ENCODE results near the gene KRTAP9-4.
"Not testable (repeated sequence)": the region's sequence is repeated elsewhere in the genome, so short reads cannot be mapped to it uniquely, and the experiment has no call there.

KRTAP9-4 gene, protein sequence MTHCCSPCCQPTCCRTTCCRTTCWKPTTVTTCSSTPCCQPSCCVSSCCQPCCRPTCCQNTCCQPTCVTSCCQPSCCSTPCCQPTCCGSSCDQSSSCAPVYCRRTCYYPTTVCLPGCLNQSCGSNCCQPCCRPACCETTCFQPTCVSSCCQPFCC

DNA sequence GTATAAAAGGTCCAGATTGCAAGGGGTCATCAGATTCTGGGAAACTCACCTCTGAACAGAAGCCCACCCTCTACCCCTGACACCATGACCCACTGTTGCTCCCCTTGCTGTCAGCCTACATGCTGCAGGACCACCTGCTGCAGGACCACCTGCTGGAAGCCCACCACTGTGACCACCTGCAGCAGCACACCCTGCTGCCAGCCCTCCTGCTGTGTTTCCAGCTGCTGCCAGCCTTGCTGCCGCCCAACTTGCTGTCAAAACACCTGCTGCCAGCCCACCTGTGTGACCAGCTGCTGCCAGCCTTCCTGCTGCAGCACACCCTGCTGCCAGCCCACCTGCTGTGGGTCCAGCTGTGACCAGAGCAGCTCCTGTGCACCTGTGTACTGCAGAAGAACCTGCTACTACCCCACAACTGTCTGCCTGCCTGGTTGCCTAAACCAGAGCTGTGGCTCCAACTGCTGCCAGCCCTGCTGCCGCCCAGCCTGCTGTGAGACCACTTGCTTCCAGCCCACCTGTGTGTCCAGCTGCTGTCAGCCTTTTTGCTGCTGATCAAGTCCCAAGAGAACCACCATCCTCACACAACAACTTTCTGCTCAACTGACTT is at the start of gene KRTAP9-4:
KRTAP9-4 (plus strand) TSS at position 51 of the 604 bp plus-strand sequence; CDS start at position 85, 34 bp downstream.
- DNase-seq (ENCODE audit: low spot score), result not testable (repeated sequence)

DNA sequence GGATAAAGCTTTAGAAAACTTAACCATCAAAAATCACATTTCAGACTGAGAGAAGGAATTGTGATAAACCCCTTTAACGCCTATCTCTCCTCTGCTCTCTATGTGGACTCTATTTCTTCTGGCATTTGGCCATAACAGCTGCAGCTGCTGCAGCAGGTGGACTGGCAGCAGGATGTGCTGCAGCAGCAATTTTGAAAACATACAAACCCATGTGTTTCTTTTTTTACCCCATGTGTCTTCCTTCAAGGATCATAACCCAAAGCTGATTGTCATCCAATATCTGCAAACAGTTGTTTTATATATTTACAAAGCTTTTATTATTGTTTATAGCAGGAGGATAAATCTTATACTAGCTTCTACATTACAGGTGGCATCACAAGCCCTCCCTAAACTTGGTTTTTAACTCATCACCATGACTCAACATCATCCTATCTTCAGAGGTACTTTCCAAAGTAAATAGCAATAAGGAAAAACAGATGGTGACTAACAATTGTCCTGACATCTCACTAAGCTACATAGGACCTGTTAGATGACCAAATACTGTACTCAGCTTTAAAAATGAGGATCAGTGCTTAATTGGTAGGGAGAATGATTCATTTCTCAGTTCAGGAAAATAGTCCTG is 37.5 kb upstream of the KRTAP9-4 start:
- peak; percentile 58 for DNase-seq (ENCODE audit: low spot score)

DNA sequence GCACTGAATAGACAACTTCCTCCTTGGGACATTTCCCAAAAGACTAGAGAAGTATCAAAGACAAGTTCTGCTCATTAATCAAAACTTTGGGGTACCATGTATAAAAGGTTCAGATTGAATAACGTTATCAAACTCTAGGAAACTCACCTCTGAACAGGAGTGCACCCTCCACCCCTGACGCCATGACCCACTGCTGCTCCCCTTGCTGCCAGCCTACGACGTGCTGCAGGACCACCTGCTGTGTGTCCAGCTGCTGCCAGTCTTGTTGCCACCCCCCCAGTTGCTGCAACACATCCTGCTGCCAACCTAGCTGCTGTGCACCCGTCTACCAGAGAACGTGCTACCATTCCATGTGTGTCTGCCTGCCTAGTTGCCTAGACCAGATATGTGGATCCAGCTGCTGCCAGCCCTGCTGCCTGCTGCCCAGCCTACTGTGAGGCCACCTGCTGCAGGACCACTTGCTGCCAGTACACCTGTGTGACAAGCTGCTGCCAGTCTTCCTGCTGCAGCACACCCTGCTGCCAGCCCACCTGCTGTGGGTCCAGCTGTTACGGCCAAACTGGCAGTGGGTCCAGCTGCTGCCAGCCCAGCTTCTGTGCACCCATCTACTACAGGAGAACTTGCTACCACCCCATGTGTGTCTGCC is 36.8 kb upstream of the KRTAP9-4 start:
- no peak for DNase-seq (ENCODE audit: low spot score)

DNA sequence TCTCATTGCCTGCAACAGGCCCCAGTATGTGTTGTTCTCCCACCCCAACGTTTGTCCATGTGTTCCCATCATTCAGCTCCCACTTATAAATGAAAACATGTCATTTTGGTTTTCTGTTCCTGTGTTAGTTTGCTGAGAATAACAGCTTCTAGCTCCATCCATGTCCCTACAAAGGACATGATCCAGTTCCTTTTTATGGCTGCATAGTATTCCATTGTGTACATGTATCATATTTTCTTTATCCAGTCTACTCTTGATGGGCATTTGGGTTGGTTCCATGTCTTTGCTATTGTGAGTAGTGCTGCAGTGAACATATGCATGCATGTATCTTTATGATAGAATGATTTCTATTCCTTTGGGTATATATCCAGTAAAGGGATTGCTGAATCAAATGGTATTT is 33.8 kb upstream of the KRTAP9-4 start:
- no peak for DNase-seq (ENCODE audit: low spot score)

DNA sequence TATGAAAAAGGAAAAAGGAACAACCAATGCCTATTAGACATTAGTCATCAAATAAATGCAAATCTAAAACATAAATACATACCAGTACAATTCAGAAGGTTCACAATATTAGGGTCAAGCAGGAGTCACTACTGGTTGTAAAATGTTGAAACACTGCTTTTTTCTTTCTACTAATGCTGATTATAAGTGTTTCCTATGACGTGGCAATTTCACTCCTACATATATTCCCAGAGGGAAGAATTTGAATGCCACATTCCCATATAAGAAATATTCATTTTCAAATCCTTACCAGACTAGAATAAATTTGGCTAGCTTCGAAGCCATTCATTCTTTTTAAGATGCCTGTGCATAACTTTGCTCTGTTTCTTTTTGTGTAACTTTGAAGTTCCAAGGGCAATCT is 25.7 kb upstream of the KRTAP9-4 start:
- DNase-seq (ENCODE audit: low spot score), result no peak

DNA sequence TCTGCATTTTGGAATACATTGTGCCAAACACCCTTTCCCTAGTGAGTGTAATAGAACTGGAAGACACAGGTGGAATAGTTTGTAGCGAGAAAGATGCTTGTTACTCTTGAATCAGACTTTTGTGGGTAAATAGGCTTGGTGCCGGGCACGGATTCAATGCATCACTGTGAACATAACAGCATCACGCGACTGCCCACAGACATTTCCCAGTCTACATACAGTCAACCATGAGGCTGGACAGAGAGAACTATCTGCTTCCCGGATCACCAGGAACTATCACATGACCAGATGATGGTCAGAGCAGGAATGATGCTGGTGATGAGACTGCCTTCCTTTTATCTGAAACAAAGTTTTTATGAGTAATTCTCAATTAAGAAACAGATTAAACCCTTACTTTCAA is 23.4 kb upstream of the KRTAP9-4 start:
- DNase-seq (ENCODE audit: low spot score), result no peak

DNA sequence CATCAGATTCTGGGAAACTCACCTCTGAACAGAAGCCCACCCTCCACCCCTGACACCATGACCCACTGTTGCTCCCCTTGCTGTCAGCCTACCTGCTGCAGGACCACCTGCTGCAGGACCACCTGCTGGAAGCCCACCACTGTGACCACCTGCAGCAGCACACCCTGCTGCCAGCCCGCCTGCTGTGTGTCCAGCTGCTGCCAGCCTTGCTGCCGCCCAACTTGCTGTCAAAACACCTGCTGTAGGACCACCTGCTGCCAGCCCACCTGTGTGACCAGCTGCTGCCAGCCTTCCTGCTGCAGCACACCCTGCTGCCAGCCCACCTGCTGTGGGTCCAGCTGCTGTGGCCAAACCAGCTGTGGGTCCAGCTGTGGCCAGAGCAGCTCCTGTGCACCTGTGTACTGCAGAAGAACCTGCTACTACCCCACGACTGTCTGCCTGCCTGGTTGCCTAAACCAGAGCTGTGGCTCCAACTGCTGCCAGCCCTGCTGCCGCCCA is 22.8 kb upstream of the KRTAP9-4 start, which contains the start of gene KRTAP9-2:
KRTAP9-2 (plus strand) TSS at position 51 of the 498 bp plus-strand sequence; CDS start at position 58, 7 bp downstream.
- not testable (repeated sequence) for DNase-seq (ENCODE audit: low spot score)

DNA sequence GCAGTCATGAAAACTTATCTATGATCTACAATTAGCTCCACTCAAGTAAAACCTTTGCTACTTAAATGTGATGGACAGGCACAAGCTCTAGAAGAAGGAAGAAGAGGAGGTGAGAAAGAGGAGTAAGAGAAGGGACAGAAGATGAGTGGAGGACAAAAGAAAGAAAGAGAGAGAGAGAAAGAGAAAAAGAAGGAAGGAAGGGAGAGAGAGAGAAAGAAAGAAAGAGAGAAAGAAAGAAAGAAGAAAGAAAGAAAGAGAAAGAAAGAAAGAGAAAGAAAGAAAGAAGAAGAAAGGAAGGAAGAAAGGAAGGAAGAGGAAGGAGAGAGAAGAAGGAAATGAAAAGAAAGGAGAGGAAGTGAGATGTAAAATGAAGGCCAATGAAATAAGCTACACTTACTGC is 19.4 kb upstream of the KRTAP9-4 start:
- no peak for DNase-seq (ENCODE audit: low spot score)

DNA sequence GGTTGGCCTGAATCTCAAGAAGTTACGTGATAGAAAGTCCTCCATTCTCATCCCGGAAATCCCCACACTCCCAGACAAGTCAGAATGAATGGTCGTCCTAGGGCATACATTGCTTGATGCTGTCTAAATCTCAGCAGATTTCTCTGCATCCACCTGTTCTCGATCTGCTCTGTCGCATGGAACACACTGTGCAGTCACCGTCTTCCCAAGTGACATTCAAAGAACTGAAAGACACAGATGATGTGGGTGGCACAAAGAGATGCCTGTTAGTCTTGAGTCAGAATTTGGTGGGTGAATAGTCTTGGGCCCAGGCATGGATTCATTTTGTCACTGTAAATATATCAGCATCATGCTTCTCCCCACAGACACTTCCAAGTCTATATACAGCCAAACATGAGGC is 17.8 kb upstream of the KRTAP9-4 start:
- no peak for DNase-seq (ENCODE audit: low spot score)

DNA sequence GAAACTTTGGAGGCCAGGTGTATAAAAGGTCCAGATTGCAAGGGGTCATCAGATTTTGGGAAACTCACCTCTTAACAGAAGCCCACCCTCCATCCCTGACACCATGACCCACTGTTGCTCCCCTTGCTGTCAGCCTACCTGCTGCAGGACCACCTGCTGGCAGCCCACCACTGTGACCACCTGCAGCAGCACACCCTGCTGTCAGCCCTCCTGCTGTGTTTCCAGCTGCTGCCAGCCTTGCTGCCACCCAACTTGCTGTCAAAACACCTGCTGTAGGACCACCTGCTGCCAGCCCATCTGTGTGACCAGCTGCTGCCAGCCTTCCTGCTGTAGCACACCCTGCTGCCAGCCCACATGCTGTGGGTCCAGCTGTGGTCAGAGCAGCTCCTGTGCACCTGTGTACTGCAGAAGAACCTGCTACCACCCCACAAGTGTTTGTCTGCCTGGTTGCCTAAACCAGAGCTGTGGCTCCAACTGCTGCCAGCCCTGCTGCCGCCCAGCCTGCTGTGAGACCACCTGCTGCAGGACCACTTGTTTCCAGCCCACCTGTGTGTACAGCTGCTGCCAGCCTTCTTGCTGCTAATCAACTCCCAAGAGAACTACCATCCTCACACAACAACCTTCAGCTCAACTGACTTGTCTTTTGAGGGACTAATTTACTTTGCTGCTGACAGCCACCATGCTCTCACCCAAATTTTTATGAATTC is 16.9 kb upstream of the KRTAP9-4 start, which contains the start of gene KRTAP9-3:
KRTAP9-3 (plus strand) TSS at position 51 of the 707 bp plus-strand sequence; CDS start at position 104, 53 bp downstream.
- not testable (repeated sequence) for DNase-seq (ENCODE audit: low spot score)

DNA sequence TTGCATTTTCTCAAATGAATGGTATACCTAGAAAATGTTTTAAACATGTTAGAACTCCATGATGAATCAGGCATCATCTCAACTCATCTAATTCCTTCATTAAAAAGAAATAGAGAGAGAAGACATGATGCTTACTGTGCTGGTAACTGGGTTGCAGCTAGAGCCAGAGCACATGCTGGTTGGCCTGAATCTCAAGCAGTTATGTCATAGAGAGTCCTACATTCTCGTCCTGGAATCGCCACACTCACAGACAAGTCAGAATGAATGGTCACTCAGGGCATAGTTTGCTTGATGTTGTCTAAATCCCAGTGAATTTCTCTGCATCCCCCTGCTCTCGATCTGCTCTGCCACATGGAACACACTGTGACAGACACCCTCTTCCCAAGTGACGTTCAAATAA is 12.4 kb upstream of the KRTAP9-4 start:
- not testable (repeated sequence) for DNase-seq (ENCODE audit: low spot score)

DNA sequence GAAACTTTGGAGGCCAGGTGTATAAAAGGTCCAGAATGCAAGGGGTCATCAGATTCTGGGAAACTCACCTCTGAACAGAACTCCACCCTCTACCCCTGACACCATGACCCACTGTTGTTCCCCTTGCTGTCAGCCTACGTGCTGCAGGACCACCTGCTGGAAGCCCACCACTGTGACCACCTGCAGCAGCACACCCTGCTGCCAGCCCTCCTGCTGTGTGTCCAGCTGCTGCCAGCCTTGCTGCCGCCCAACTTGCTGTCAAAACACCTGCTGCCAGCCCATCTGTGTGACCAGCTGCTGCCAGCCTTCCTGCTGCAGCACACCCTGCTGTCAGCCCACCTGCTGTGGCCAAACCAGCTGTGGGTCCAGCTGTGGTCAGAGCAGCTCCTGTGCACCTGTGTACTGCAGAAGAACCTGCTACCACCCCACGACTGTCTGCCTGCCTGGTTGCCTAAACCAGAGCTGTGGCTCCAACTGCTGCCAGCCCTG is 11.5 kb upstream of the KRTAP9-4 start, which contains the start of gene KRTAP9-8:
KRTAP9-8 (plus strand) TSS at position 51 of the 489 bp plus-strand sequence; CDS start at position 104, 53 bp downstream.
- DNase-seq (ENCODE audit: low spot score), result not testable (repeated sequence)

DNA sequence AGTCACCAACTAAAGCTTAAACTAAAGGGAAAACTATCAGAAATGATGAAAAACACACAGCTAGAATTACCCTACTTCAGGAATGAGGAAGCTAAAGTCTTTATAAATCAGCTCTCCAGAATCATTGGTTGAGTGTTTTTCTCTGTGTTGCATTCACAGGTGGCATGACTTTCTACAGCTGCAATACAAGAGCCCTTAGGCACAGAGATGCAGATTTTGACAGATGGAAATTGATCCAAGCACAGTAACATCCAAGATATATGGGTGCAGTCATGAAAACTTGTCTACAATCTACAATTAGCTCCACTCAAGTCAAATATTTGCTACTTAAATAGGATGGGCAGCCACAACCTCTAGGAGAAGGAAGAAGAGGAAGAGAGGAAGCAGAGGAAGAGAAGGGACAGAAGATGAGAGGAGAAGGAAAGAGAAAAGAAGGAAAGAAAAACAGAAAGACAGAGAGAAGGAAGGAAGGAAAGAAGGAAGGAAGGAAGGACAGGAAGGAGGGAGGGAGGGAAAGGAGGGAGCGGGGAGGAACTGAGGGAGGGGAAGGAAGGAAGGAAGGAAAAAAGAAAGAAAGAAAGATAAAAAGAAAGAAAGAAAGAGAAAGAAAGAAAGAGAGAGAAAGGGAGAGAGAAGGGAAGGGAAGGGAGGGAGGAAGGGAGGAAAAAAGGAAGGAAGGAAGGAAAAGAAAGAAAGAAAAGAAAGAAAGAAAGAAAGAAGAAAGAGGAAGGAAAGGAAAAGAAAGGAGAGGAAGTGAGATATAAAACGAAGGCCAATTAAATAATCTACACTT is 2.3 kb upstream of the KRTAP9-4 start:
- not testable (repeated sequence) for DNase-seq (ENCODE audit: low spot score)

DNA sequence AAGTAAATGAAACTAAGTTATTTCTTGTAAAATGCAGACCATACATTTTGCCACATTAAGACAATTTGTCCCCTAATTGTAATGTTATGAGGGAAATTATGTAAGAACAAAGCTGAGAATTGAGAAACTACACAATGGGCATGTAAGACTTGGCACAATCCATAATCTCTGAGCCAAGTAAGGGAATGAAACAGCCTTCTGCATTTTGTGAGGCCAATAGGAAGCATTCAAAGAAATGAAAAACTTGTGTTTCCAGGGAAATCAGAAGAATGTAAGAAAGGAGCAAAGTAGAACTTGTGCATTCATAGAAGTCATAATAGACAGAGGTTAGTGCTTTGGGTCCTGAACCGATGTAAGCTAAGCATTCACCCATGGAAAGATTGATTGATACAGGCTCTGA is 1.8 kb downstream of the KRTAP9-4 start:
- no peak for DNase-seq (ENCODE audit: low spot score)

DNA sequence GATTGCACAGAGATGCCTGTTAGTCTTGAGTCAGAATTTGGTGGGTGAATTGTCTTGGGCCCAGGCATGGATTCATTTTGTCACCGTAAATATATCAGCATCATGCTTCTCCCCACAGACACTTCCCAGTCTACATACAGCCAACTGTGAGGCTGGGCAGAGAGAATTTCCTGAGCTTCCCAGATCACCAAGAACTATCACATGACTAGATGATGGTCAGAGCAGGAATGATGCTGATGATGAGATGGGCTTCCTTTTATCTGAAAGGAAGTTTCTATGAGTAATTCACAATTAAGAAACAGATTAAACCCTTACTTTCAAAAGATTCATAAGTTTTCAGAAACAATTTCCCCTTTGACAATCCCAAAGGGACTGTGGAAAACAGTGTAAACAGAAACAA is 5.4 kb downstream of the KRTAP9-4 start:
- DNase-seq (ENCODE audit: low spot score), result peak; percentile 21

DNA sequence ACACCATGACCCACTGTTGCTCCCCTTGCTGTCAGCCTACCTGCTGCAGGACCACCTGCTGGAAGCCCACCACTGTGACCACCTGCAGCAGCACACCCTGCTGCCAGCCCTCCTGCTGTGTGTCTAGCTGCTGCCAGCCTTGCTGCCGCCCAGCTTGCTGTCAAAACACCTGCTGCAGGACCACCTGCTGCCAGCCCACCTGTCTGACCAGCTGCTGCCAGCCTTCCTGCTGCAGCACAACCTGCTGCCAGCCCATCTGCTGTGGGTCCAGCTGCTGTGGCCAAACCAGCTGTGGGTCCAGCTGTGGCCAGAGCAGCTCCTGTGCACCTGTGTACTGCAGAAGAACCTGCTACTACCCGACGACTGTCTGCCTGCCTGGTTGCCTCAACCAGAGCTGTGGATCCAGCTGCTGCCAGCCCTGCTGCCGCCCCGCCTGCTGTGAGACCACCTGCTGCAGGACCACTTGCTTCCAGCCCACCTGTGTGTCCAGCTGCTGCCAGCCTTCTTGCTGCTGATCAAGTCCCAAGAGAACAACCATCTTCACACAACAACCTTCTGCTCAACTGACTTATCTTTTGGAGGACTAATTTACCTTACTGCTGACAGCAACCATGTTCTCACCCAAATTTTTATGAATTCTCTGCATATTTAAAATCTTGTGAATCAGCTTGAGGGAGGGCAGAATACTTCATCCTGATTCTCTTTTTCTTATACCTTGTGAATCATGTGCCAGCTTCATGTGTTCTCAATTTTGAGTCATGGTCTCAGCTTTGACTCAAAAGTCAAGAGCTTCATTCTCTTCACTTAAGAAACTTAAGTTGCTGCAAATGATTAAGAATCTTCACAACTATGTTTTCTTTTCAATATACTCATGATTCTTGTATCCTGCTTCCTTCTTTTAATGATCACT is 6.1 kb downstream of the KRTAP9-4 start, which contains the start of gene KRTAP9-9:
KRTAP9-9 (plus strand) TSS at position 4 of the 910 bp plus-strand sequence.
- not testable (repeated sequence) for DNase-seq (ENCODE audit: low spot score)

DNA sequence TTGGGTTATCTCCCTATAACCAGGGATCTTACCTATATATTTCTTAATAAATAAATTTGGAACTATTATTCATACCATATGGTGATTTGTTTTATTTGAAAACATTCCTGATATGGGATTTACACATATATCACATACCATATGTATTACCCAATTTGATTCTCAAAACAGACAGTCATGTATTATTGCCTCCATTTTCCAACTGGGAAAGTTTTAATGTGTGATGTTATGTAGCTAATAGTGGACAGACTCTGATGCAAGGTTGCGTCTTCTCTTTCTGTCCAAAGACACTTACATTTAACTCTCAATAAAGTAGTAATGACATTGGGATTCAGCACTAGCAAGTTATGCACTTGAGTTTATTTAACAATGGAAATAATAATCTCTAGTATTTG is 6.8 kb downstream of the KRTAP9-4 start:
- DNase-seq (ENCODE audit: low spot score), result no peak

DNA sequence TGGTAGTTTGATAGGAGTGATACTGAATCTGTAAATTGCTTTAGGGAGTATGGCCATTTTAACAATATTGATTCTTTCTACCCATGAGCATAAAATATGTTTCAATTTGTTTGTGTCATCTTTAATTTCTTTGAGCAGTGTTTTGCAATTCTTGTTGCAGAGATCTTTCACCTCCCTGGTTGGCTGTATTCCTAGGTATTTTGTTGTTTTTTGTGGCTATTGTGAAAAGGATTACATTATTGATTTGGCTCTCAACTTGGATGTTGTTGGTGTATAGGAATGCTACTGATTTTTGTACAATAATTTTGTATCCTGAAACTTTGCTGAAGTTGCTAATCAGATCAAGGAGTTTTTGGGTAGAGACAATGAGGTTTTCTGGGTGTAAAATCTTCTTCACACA is 8.9 kb downstream of the KRTAP9-4 start:
- DNase-seq (ENCODE audit: low spot score), result no peak

DNA sequence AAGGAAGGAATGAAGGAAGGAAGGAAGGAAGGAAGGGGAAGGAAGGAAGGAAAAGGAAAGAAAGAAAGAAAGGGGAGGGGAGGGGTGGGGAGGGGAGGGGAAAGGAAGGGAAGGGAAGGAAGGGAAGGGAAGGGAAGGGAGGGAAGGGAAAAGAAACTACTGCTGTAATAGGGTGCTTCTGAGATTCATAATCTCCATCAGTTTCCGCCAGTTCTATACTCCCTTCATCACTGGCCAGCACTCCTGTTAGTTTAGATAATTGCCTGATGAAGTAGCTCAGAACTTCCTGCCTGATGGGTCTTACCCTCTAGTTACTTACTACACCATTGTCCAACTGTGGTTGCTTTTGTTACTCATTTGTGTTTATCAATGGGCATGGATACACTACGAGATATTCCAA is 13.7 kb downstream of the KRTAP9-4 start:
- no peak for DNase-seq (ENCODE audit: low spot score)

DNA sequence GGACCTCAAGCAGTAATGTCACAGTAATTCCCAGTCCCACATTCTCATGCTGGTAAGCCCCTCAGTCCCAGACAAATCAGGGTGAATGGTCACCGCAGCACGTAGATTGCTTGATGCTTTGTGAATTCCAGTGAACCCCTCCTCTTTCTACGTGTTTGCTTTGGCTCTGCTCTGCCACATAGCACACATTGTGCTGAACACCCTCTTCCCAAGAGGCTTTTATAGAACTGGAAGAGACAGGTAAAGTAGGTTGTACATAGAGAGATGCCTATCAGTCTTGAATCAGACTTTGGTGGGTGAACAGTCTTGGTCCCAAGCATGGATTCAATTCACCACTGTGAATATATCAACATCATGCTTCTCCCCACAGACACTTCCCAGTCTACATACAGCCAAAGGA is 15.1 kb downstream of the KRTAP9-4 start:
- DNase-seq (ENCODE audit: low spot score), result no peak
